Endothelial cell of umbilical vein (primary cell): ENCODE measurements around the gene N4BP3.

Experiments
- EZH2 ChIP-seq: IDR thresholded peaks from 2 replicates; pipeline ENCODE4 v1.6.1; 2012; ENCODE audit warnings: borderline replicate concordance, low read depth, mild to moderate bottlenecking, moderate library complexity, low read length, inconsistent platforms; ENCODE audit not compliant: severe bottlenecking
- JUN ChIP-seq: IDR thresholded peaks from 2 replicates; pipeline ENCODE4 v1.6.1; 2011; ENCODE audit warnings: borderline replicate concordance, low read depth; ENCODE audit not compliant: insufficient read length, insufficient read depth
- MYC ChIP-seq: IDR thresholded peaks from one replicate; pipeline ENCODE4 v1.6.1; 2011; ENCODE audit warnings: mild to moderate bottlenecking, low read depth, low read length
- POLR2A ChIP-seq: IDR thresholded peaks from 2 replicates; pipeline ENCODE4 v1.6.1; 2012; ENCODE audit warnings: low read depth, mild to moderate bottlenecking, control low read depth, low read length
- POLR2AphosphoS5 ChIP-seq: IDR thresholded peaks from 2 replicates; pipeline ENCODE4 v1.6.1; 2012; ENCODE audit warnings: low read depth, mild to moderate bottlenecking, control low read depth, low read length, moderate library complexity; ENCODE audit not compliant: insufficient read depth
- TF ChIP-seq, protein P1 (sequence below), 2 donors: IDR thresholded peaks; 1 replicate in 1 of 2; 2 replicates in 1 of 2; pipeline ENCODE4 v1.5.1; 2011; ENCODE audit warnings: low read length in 2 of 2, mild to moderate bottlenecking in 2 of 2, moderate library complexity in 2 of 2, control low read depth in 1 of 2, inconsistent platforms in 1 of 2, low read depth in 1 of 2; ENCODE audit not compliant: insufficient read depth in 1 of 2; ENCODE audit errors: extremely low read depth in 1 of 2
- TF ChIP-seq, protein P2 (sequence below): IDR thresholded peaks from 2 replicates; pipeline ENCODE4 v1.6.1; 2011; ENCODE audit not compliant: insufficient read depth, insufficient read length

DNA sequence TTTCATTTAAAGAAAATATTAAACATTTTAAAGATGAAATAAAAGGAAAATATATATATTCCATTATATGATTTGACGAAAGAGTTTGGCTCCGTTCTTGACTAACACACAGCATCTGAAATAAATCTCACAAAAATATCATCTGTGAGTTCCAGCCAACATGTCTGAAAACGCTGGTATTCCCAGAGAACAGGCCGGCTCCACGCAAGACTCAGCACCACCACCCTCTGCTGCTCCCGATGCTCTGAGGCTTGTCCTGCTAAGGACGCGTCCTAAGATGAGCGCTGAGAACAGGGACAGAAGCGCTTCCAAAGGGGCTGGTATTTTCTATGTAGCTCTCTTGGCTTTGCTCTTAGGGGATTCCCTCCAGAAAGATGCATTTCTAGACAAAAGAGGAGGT is 40.6 kb upstream of the N4BP3 start:
- TF ChIP-seq, protein P1, sequence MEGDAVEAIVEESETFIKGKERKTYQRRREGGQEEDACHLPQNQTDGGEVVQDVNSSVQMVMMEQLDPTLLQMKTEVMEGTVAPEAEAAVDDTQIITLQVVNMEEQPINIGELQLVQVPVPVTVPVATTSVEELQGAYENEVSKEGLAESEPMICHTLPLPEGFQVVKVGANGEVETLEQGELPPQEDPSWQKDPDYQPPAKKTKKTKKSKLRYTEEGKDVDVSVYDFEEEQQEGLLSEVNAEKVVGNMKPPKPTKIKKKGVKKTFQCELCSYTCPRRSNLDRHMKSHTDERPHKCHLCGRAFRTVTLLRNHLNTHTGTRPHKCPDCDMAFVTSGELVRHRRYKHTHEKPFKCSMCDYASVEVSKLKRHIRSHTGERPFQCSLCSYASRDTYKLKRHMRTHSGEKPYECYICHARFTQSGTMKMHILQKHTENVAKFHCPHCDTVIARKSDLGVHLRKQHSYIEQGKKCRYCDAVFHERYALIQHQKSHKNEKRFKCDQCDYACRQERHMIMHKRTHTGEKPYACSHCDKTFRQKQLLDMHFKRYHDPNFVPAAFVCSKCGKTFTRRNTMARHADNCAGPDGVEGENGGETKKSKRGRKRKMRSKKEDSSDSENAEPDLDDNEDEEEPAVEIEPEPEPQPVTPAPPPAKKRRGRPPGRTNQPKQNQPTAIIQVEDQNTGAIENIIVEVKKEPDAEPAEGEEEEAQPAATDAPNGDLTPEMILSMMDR (IDR thresholded peaks at IDR 0.05; ENCODE audit: extremely low read depth in 1 of 2, insufficient read depth in 1 of 2, low read depth in 1 of 2, low read length in 2 of 2): no peak
- TF ChIP-seq POLR2AphosphoS5 (no peak), POLR2A (no peak), EZH2 (no peak), JUN (no peak), MYC (no peak)
- TF ChIP-seq, protein P2, sequence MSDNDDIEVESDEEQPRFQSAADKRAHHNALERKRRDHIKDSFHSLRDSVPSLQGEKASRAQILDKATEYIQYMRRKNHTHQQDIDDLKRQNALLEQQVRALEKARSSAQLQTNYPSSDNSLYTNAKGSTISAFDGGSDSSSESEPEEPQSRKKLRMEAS: no peak
